Lung (tissue), 12 donors: Measurements from ENCODE around the gene EPM2A. TPM values are rescaled to one million over a fixed set of nuclear protein-coding genes. Genes with fewer than 3 reads are reported as not detected.

ENCODE experiments used
- ATAC-seq: fragments of 200-7000 bp; cut with Tn5 transposase; one replicate; pipeline ENCODE4 v1.9.1; 2020; ENCODE audit warnings: moderate number of reproducible peaks; ENCODE audit not compliant: insufficient read depth, low FRiP score
- DNase-seq, 3 donors: peaks; one replicate each; pipeline ENCODE4 v3.0.0-alpha.2; 2013 to 2017
- H3K27ac ChIP-seq, 2 donors: one replicate each; pipeline ENCODE4 v1.5.1; 2013; ENCODE audit warnings: mild to moderate bottlenecking in 2 of 2, moderate library complexity in 2 of 2, control low read depth in 1 of 2, inconsistent platforms in 1 of 2, low read depth in 1 of 2, low read length in 1 of 2
- H3K27me3 ChIP-seq, 3 donors: one replicate each; pipeline ENCODE4 v1.5.1; 2013; ENCODE audit warnings: low read length in 2 of 3; ENCODE audit not compliant: control insufficient read depth in 3 of 3, insufficient read depth in 3 of 3
- H3K36me3 ChIP-seq, 4 donors: one replicate each; pipeline ENCODE4 v1.5.1; 2013; ENCODE audit warnings: low read length in 4 of 4, mild to moderate bottlenecking in 1 of 4, moderate library complexity in 1 of 4; ENCODE audit not compliant: control insufficient read depth in 4 of 4, insufficient read depth in 4 of 4
- H3K4me1 ChIP-seq, 5 donors: one replicate each; pipeline ENCODE4 v1.5.1; 2013; ENCODE audit warnings: low read length in 5 of 5, mild to moderate bottlenecking in 2 of 5, moderate library complexity in 1 of 5; ENCODE audit not compliant: control insufficient read depth in 5 of 5, insufficient read depth in 5 of 5
- H3K4me3 ChIP-seq: one replicate; pipeline ENCODE4 v1.5.1; 2013; ENCODE audit warnings: mild to moderate bottlenecking, control low read depth, moderate library complexity
- H3K9ac ChIP-seq, 2 donors: one replicate each; pipeline ENCODE4 v1.5.1; 2013; ENCODE audit warnings: low read length in 2 of 2, control low read depth in 1 of 2; ENCODE audit not compliant: insufficient read depth in 1 of 2
- H3K9me3 ChIP-seq, 4 donors: one replicate each; pipeline ENCODE4 v1.5.1; 2013; ENCODE audit warnings: low read length in 3 of 4, mild to moderate bottlenecking in 1 of 4, moderate library complexity in 1 of 4; ENCODE audit not compliant: control insufficient read depth in 4 of 4, insufficient read depth in 3 of 4
- CTCF ChIP-seq: IDR thresholded peaks from 2 replicates; pipeline ENCODE4 v1.5.1; 2012; ENCODE audit warnings: mild to moderate bottlenecking; ENCODE audit errors: control extremely low read depth, extremely low read depth
- WGBS, 2 donors: extraction: QIAGEN DNeasy Blood & Tissue Kit; methylation state at CpG; one replicate each; pipeline ENCODE4 v1.1.7; 2013; 5-methylcytosine and 5-hydroxymethylcytosine counted together
- polyA plus RNA-seq, 2 donors: library from polyadenylated mRNA; stranded (reverse); fragments of 200-250 nt; gene quantifications; one replicate each; pipeline ENCODE4 v1.2.1, GENCODE V29; 2013
- total RNA-seq, 2 donors: library from RNA; depleted of rRNA in 1 of 2; stranded (reverse); fragments of >200 nt in 1 of 2; gene quantifications; one replicate each; pipeline ENCODE4 v1.2.1, GENCODE V29; 2014 to 2021
- donor health status: control.
- donor health status: control.
- donor health status: Bipolar disorder and iron deficiency.
- donor health status: healthy.
- donor health status: DM: yes; HTN: yes; CAD: no.

Gene EPM2A
- total and polyA plus RNA-seq, 4 donors: 2.8 to 13.3 (median 5.0) TPM

DNA sequence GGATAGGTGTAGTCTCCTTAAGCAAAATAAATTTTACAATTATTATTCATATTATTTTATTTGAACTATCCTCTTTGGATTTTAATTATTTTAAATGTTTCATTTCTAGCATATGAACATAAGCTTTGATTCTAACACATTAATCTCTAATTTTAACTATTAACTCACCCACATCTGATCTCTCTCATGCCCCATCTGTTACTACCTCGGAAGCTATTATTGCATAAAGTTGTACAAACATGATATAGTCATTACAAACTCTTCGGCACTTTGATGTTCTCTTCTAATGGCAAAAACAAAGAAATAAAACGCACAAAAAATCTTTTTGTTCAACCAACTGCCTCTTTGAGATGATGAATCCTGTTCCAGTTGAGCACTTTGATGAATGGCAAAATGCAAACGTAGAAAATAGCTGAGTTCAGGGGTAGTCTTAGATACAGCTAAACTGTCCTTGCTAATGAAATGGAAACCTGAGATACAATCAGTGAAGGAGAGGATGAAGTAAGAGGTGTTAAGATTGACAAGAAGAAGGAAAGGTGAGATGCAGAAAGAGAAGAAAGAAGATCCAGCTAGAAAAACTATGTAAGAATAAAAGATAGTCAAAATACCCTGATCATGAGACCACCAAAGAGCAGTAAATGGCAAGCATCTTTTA, 41.1 kb downstream of the EPM2A start:
- H3K9ac ChIP-seq: no peak overlapping the region
- no peaks in the 10 kb centered on the region for H3K36me3 ChIP-seq
- no peak overlapping the region for H3K27ac ChIP-seq
- H3K27me3 ChIP-seq: no peaks in the 10 kb centered on the region
- ATAC-seq (no peak), DNase-seq (no peak)
- H3K4me1 ChIP-seq: no peaks in the 10 kb centered on the region
- no peaks in the 10 kb centered on the region for H3K9me3 ChIP-seq
- 87 to 93% methylated on average over 4 of the region's 4 CpGs for WGBS, 2 donors
- H3K4me3 ChIP-seq: no peak overlapping the region
- no peak for TF ChIP-seq CTCF

- peaks cover 0 to 5% (median 0%) of the 10 kb centered on the region in 5 donors for H3K4me1 ChIP-seq
- no peak overlapping the region for H3K27ac ChIP-seq
- ATAC-seq (no peak), DNase-seq (no peak)
- no peaks in the 10 kb centered on the region for H3K27me3 ChIP-seq
- H3K4me3 ChIP-seq: no peak overlapping the region
- H3K36me3 ChIP-seq: no peaks in the 10 kb centered on the region
- WGBS, 2 donors: 98% methylated on average over 2 of the region's 2 CpGs
- no peak overlapping the region for H3K9ac ChIP-seq
- TF ChIP-seq CTCF: no peak
- no peaks in the 10 kb centered on the region for H3K9me3 ChIP-seq
Measured at GRCh38 chr6:145690969-145691368, 44.4 kb downstream of the EPM2A start.

DNA sequence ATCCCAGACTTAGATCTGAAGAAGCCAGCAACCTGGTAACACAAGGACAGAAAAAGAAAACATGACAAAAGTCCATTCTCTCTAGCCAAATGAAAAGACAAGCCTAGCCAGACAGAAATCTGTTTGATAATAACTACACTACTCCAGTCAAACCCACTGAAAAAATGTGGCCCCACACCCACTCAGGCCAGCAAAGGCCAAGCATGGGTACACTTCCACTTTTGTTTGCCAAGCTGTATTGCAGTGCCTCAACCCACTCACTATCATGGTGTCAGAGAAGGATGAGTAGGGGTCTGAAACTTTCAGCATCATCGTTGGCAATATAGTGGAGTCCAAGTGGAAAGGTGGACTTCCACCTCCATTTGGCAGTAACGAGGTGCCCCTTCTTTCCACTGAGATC, 45.8 kb downstream of the EPM2A start:
- H3K4me3 ChIP-seq: no peak overlapping the region
- H3K4me1 ChIP-seq: peaks cover 0 to 5% (median 0%) of the 10 kb centered on the region in 5 donors
- H3K9ac ChIP-seq: no peak overlapping the region
- H3K9me3 ChIP-seq: no peaks in the 10 kb centered on the region
- 94 to 98% methylated on average over 2 of the region's 2 CpGs for WGBS, 2 donors
- DNase-seq: no peak
- H3K36me3 ChIP-seq: peaks cover 0 to 2% (median 0%) of the 10 kb centered on the region in 4 donors
- TF ChIP-seq CTCF: no peak
- no peak for ATAC-seq
- H3K27me3 ChIP-seq: no peaks in the 10 kb centered on the region
- H3K27ac ChIP-seq: no peak overlapping the region

DNA sequence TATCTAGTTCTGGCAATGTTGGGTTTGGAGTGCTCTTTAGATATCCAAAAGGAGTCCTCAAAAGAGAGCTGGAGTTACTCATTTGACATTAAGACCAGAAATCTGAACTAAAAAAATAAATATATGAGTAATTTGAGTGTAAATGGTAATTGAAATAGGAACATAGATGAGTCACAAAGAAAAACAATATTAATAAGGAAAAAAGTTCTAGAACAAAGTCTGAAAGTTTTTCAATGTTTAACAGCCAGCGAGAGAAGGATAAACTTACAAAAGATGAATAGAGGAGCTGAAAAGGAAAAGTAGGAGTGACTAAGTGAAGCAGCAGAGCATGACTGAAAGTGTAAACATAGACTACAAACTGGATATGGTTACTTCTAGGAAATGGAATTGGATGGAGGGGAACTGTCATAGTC, 46.8 kb downstream of the EPM2A start:
- no peak for TF ChIP-seq CTCF
- no peak for ATAC-seq

More for the DNA sequence above, 46.8 kb downstream of the EPM2A start:
- 72 to 91% methylated on average over 1 of the region's 1 CpG for WGBS, 2 donors
- peaks cover 0 to 5% (median 0%) of the 10 kb centered on the region in 5 donors for H3K4me1 ChIP-seq
- H3K27ac ChIP-seq: no peak overlapping the region
- H3K27me3 ChIP-seq: no peaks in the 10 kb centered on the region
- no peak overlapping the region for H3K9ac ChIP-seq
- H3K36me3 ChIP-seq: peaks cover 0 to 2% (median 0%) of the 10 kb centered on the region in 4 donors
- H3K4me3 ChIP-seq: no peak overlapping the region
- DNase-seq: no peak
- no peaks in the 10 kb centered on the region for H3K9me3 ChIP-seq
